GM12872 (cell line): ENCODE data around the gene GSTM1.

Source experiments
- CTCF ChIP-seq: IDR thresholded peaks from 3 replicates; pipeline ENCODE4 v1.5.1; 2011; ENCODE audit warnings: low read depth, mild to moderate bottlenecking, low read length, moderate library complexity; ENCODE audit not compliant: insufficient read depth

The GSTM1 gene

GRCh38 chr1:109643385-109644230, 44.0 kb upstream of the GSTM1 start:
- peak; percentile 90 for TF ChIP-seq CTCF

DNA sequence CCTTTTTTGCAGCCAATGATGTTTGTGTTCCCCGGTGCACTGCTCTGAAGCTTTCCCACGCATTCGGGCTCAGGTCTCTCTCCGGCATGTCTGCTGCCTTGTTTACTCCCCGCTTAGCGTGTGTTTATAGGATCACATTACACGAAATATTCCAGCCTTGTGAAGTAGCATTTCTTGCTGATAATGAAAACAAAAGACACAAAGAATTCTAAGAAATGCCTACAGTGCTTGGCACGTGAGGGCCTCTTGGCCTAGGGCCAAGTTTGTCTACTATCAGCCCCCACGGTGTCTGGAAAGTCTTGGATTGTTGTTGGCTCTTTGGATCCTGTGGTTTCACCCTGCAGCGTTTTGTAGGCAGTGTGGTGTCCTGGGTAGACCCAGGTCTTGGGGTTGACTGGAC, 42.9 kb upstream of the GSTM1 start:
- no peak for TF ChIP-seq CTCF

GRCh38 chr1:109649491-109649914, 38.1 kb upstream of the GSTM1 start:
- peak; percentile 18; the same call in 1 of the 3 replicates for TF ChIP-seq CTCF

GRCh38 chr1:109650609-109651008, 37.0 kb upstream of the GSTM1 start:
- no peak for TF ChIP-seq CTCF

DNA sequence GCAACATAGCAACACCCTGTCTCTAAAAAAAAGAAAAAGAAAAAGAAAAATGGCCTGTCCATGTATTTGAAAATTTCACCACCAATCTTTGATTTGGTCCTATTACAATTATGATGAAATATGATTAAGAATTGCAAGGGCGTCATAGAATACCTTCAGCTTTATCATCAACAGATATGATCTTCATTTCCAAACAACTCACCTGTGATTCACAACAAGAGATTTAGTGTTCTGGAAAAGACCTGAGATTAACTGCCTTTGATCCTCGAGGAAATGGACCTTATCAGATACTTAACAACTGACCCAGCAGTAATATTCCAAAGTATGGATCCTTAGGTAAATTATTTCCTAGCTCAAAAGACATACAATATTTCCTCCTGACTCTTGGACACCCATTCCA, 35.2 kb upstream of the GSTM1 start:
- TF ChIP-seq CTCF = no peak

DNA sequence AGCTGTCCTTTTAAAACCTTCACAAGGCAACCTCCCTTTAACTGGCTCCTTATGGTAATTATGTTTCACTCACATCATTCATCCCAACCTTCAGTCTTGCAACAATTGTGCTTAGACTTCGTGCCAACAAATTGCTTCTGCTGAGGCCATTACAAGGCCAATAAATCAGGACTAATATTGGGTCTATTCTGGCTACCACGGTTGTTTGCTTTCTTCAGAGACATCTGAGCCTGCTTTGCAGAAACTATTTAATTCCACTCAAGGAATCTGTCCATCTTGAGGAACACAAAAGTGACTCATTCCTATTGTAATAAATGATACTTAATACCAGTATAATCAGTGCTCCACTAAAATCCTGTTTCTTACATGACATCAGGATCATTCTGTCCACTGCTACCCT, 34.3 kb upstream of the GSTM1 start:
- TF ChIP-seq CTCF = no peak

DNA sequence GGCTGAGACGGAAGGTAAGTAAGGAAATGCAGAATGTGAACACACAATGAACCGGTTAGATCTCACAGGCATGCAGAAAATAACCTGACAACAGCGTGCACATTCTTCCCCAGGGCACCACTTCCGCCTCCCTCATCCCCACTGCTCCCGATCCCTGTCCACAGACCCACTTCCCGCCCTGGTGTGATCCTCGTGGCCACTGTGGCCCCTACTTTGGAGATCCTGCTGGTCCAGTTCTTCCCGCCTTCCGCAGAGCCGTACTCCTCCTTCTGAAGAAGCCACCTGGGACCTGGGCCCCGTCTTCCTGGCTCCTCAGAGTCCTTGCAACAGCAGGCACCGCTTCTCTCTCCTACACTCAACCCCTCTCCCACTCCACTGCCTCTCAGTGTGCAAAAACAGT, 33.1 kb upstream of the GSTM1 start:
- no peak for TF ChIP-seq CTCF
